ENCODE data around the gene RAB25. TPM values are rescaled to one million over a fixed set of nuclear protein-coding genes. Genes with fewer than 3 reads are reported as not detected.
A peak's percentile ranks its signal among the peaks of the same experiment; 100 is the strongest.

Gene RAB25
- polyA plus RNA-seq, 2 donors = 470 to 576 TPM

- peaks cover 37 to 40% of the 10 kb centered on the region in 2 donors for H3K4me1 ChIP-seq (ENCODE audit: control insufficient read depth in 2 of 2, insufficient read depth in 2 of 2, low read length in 1 of 2)
- no peak overlapping the region for H3K4me3 ChIP-seq (ENCODE audit: low read depth in 1 of 2, low read length in 2 of 2)
- 17 to 26% methylated on average over 15 of the region's 15 CpGs for WGBS, 2 donors
Observed at GRCh38 chr1:156104065-156104810, 43.3 kb downstream of the RAB25 start.

DNA sequence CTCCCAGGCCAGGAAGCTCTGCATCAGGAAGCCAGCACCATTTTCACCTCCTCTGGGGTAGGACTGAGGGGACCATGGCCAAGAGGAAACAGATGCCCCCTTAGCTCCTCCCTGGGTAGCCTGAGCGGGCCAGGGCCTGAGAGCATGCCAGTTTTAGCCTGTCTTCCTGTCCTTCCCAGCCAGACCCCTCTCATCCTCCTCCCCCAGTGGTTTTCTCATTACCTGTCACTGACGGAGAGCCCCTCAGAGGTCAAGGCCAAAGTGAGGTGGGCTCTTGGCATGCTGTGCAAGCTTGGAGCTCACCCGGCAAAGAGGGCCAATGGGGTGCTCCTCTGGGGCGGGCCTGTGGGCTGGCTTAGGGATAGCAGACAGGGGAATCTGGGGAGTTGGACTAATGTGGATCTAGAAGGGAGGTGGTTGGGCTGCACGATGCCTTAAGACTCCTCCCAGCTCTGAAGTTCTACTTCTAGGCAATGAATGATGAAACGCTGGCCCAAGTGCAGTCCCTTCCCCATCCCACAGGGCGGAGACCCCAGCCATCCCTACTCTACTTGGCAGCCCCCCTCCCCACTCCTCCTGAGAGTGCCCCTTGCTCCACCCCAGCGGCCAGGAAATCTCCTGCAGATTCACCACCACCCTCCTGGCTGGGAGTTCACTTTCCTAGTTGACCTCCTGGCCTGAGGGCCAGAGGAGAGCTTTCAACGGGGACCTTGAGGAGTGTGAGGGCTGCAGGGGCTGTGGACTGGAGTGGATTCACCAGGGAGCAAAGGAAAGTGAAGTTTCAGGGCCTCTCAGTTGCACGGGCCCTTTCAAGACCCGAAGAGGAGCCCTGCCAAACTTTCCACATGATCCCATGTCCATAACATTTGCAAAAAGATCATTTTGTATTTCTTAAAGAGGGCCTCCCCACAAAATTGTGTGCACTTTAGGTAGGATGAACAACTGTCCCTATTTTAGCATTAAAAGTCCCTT is 44.2 kb downstream of the RAB25 start:
- Histone ChIP-seq H3K36me3 (ENCODE audit: control insufficient read depth in 2 of 2, insufficient read depth in 2 of 2, low read length in 1 of 2) (no peaks in the 10 kb centered on the region), H3K4me1 (ENCODE audit: control insufficient read depth in 2 of 2, insufficient read depth in 2 of 2, low read length in 1 of 2) (peaks cover 37 to 40% of the 10 kb centered on the region in 2 donors), H3K27ac (ENCODE audit: low read depth in 2 of 2, low read length in 1 of 2) (peak overlapping the region; percentile 90 to 99), H3K27me3 (ENCODE audit: control insufficient read depth in 1 of 2, insufficient read depth in 2 of 2, low read length in 2 of 2) (no peaks in the 10 kb centered on the region), H3K4me3 (ENCODE audit: low read depth in 1 of 2, low read length in 2 of 2) (no peak overlapping the region), H3K9me3 (ENCODE audit: control insufficient read depth in 2 of 2, insufficient read depth in 1 of 2, low read depth in 1 of 2, low read length in 1 of 2) (no peaks in the 10 kb centered on the region)
- 19 to 38% methylated on average over 11 of the region's 11 CpGs for WGBS, 2 donors

More at GRCh38 chr1:156104065-156104810, 43.3 kb downstream of the RAB25 start:
- Histone ChIP-seq H3K27ac (ENCODE audit: low read depth in 2 of 2, low read length in 1 of 2) (peak overlapping the region; percentile 90 to 99), H3K9me3 (ENCODE audit: control insufficient read depth in 2 of 2, insufficient read depth in 1 of 2, low read depth in 1 of 2, low read length in 1 of 2) (no peaks in the 10 kb centered on the region), H3K27me3 (ENCODE audit: control insufficient read depth in 1 of 2, insufficient read depth in 2 of 2, low read length in 2 of 2) (no peaks in the 10 kb centered on the region), H3K36me3 (ENCODE audit: control insufficient read depth in 2 of 2, insufficient read depth in 2 of 2, low read length in 1 of 2) (no peaks in the 10 kb centered on the region)

DNA sequence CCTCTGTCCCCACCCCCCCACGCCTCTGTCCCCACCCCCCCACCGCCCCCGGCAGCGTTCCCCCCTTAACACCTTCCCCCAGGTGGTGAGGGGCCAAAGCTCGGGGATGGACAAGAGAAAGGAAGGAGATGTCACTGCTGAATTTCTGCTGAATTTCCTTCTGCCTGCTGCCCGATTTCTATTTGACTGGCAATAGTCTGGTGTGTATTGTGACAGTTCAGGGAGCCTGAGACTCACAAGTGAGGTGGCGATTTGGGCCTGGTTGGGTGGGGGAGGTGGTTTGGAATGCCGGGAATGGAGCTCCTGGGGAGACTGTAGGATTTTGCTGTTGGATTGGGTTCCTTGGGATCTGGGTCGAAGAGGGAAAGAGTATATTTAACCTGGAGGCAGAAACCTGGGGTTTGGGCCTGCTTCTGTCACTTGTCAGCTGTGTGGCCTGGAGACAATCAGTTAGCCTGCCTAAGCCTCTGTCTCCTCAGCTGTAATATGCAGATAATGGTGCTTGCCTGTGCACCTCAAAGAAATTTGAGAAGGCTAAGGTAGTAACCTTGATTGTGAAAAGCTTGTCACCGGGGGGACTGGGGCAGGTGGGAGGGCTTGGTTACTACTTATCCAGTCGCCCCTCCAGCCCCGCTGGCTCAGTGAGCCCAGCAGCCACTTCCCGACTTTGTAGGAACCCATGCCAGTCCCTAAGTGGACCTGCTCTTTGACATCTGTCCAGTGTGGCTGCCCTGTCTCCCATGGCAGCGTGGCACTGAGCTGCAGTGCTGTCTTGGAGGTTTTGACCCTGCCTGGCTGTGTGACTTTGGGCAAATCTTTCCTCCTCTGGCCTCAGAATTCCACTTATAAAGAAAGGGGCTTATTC is 45.9 kb downstream of the RAB25 start:
- Histone ChIP-seq H3K9me3 (ENCODE audit: control insufficient read depth in 2 of 2, insufficient read depth in 1 of 2, low read depth in 1 of 2, low read length in 1 of 2) (no peaks in the 10 kb centered on the region), H3K36me3 (ENCODE audit: control insufficient read depth in 2 of 2, insufficient read depth in 2 of 2, low read length in 1 of 2) (no peaks in the 10 kb centered on the region), H3K27me3 (ENCODE audit: control insufficient read depth in 1 of 2, insufficient read depth in 2 of 2, low read length in 2 of 2) (no peaks in the 10 kb centered on the region), H3K4me1 (ENCODE audit: control insufficient read depth in 2 of 2, insufficient read depth in 2 of 2, low read length in 1 of 2) (peaks cover 32 to 37% of the 10 kb centered on the region in 2 donors), H3K27ac (ENCODE audit: low read depth in 2 of 2, low read length in 1 of 2) (peak overlapping the region; percentile 90 to 99), H3K4me3 (ENCODE audit: low read depth in 1 of 2, low read length in 2 of 2) (peak overlapping the region in 1 of 2 donors; percentile 38)
- 29 to 32% methylated on average over 14 of the region's 14 CpGs for WGBS, 2 donors

DNA sequence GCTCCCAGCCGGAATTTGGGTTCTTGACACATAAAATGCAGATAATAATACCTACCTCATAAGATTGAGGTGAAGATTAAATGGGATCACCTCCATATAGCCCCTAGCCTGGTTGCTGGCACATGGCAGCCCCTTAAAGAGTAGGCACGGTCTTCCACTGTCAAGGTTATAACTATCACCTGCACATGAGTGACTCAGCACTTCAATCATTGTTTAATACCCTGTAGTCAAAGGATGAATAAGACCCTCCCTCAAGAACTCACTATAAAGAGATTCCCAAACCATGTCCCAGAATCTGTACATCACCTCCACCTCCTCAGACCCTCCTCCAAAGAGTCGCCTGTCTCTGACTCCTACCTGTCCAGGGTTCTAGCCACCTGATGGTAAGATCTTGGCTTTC is 47.1 kb downstream of the RAB25 start:
- no peaks in the 10 kb centered on the region for H3K27me3 ChIP-seq (ENCODE audit: control insufficient read depth in 1 of 2, insufficient read depth in 2 of 2, low read length in 2 of 2)
- H3K27ac ChIP-seq (ENCODE audit: low read depth in 2 of 2, low read length in 1 of 2) = no peak overlapping the region
- WGBS, 2 donors = 68 to 74% methylated on average over 3 of the region's 3 CpGs
- H3K4me3 ChIP-seq (ENCODE audit: low read depth in 1 of 2, low read length in 2 of 2) = no peak overlapping the region
- H3K36me3 ChIP-seq (ENCODE audit: control insufficient read depth in 2 of 2, insufficient read depth in 2 of 2, low read length in 1 of 2) = no peaks in the 10 kb centered on the region
- peaks cover 23 to 26% of the 10 kb centered on the region in 2 donors for H3K4me1 ChIP-seq (ENCODE audit: control insufficient read depth in 2 of 2, insufficient read depth in 2 of 2, low read length in 1 of 2)
- H3K9me3 ChIP-seq (ENCODE audit: control insufficient read depth in 2 of 2, insufficient read depth in 1 of 2, low read depth in 1 of 2, low read length in 1 of 2) = no peaks in the 10 kb centered on the region

- peak overlapping the region; percentile 32 to 61 for H3K27ac ChIP-seq (ENCODE audit: low read depth in 2 of 2, low read length in 1 of 2)
- H3K9me3 ChIP-seq (ENCODE audit: control insufficient read depth in 2 of 2, insufficient read depth in 1 of 2, low read depth in 1 of 2, low read length in 1 of 2) = no peaks in the 10 kb centered on the region
- H3K4me3 ChIP-seq (ENCODE audit: low read depth in 1 of 2, low read length in 2 of 2) = no peak overlapping the region
- peaks cover 20% of the 10 kb centered on the region in 2 donors for H3K4me1 ChIP-seq (ENCODE audit: control insufficient read depth in 2 of 2, insufficient read depth in 2 of 2, low read length in 1 of 2)
- no peaks in the 10 kb centered on the region for H3K27me3 ChIP-seq (ENCODE audit: control insufficient read depth in 1 of 2, insufficient read depth in 2 of 2, low read length in 2 of 2)
- H3K36me3 ChIP-seq (ENCODE audit: control insufficient read depth in 2 of 2, insufficient read depth in 2 of 2, low read length in 1 of 2) = no peaks in the 10 kb centered on the region
- WGBS, 2 donors = 84 to 86% methylated on average over 6 of the region's 6 CpGs
Observed at GRCh38 chr1:156108664-156109241, 47.8 kb downstream of the RAB25 start.

DNA sequence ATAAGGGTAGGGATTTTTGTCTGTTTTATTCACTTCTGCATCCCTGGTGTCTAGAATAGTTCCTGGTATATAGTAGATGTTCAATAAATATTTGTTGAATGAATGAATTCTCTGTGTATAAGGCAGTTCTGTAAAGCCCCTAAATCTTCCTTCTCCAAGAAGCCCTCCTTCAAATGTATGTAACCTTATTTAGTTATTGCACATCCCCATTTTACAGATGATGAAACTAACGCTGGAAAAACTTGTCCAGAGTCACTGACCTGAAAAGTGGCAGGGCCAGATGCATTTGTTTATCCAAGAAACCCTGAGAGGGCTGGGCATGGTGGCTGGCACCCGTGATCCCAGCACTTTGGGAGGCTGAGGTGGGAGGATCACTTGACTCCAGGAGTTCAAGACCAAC is 49.3 kb downstream of the RAB25 start:
- WGBS, 2 donors = 75 to 77% methylated on average over 2 of the region's 2 CpGs
- Histone ChIP-seq H3K36me3 (ENCODE audit: control insufficient read depth in 2 of 2, insufficient read depth in 2 of 2, low read length in 1 of 2) (no peaks in the 10 kb centered on the region), H3K27ac (ENCODE audit: low read depth in 2 of 2, low read length in 1 of 2) (no peak overlapping the region), H3K4me3 (ENCODE audit: low read depth in 1 of 2, low read length in 2 of 2) (no peak overlapping the region), H3K9me3 (ENCODE audit: control insufficient read depth in 2 of 2, insufficient read depth in 1 of 2, low read depth in 1 of 2, low read length in 1 of 2) (no peaks in the 10 kb centered on the region), H3K27me3 (ENCODE audit: control insufficient read depth in 1 of 2, insufficient read depth in 2 of 2, low read length in 2 of 2) (no peaks in the 10 kb centered on the region), H3K4me1 (ENCODE audit: control insufficient read depth in 2 of 2, insufficient read depth in 2 of 2, low read length in 1 of 2) (peaks cover 6 to 9% of the 10 kb centered on the region in 2 donors)

DNA sequence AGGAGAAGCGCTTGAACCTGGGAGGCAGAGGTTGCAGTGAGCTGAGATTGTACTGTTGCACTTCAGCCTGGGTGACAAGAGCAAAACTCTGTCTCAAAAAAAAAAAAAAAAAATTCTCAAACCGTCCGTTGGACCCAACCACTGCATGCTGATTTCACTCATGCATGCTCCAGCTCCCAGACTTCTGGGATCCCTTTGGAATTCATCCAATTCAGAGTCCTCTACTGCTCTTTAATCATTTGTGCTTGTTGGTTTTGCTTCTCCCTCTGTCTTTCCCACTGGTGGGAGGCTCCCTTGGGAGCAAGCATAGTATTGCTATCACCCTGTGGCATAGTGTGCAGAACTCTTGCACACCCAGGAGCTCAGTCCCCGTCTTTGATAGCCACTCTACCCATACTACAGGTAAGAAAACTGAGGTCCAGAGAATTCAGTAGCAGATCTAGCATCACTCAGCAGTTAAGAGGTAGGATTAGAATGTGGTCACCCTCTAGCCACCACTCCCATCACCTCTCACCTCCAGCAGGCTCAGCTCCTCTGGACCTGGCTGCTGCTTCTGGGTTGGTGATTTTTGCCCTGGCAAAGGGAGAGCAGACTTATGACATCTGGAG is 50.5 kb downstream of the RAB25 start:
- H3K4me3 ChIP-seq (ENCODE audit: low read depth in 1 of 2, low read length in 2 of 2) = no peak overlapping the region
- no peaks in the 10 kb centered on the region for H3K36me3 ChIP-seq (ENCODE audit: control insufficient read depth in 2 of 2, insufficient read depth in 2 of 2, low read length in 1 of 2)
- H3K27me3 ChIP-seq (ENCODE audit: control insufficient read depth in 1 of 2, insufficient read depth in 2 of 2, low read length in 2 of 2) = no peaks in the 10 kb centered on the region
- WGBS, 2 donors = 58 to 62% methylated on average over 4 of the region's 4 CpGs
- H3K4me1 ChIP-seq (ENCODE audit: control insufficient read depth in 2 of 2, insufficient read depth in 2 of 2, low read length in 1 of 2) = peaks cover 3 to 6% of the 10 kb centered on the region in 2 donors
- no peaks in the 10 kb centered on the region for H3K9me3 ChIP-seq (ENCODE audit: control insufficient read depth in 2 of 2, insufficient read depth in 1 of 2, low read depth in 1 of 2, low read length in 1 of 2)
- no peak overlapping the region for H3K27ac ChIP-seq (ENCODE audit: low read depth in 2 of 2, low read length in 1 of 2)

DNA sequence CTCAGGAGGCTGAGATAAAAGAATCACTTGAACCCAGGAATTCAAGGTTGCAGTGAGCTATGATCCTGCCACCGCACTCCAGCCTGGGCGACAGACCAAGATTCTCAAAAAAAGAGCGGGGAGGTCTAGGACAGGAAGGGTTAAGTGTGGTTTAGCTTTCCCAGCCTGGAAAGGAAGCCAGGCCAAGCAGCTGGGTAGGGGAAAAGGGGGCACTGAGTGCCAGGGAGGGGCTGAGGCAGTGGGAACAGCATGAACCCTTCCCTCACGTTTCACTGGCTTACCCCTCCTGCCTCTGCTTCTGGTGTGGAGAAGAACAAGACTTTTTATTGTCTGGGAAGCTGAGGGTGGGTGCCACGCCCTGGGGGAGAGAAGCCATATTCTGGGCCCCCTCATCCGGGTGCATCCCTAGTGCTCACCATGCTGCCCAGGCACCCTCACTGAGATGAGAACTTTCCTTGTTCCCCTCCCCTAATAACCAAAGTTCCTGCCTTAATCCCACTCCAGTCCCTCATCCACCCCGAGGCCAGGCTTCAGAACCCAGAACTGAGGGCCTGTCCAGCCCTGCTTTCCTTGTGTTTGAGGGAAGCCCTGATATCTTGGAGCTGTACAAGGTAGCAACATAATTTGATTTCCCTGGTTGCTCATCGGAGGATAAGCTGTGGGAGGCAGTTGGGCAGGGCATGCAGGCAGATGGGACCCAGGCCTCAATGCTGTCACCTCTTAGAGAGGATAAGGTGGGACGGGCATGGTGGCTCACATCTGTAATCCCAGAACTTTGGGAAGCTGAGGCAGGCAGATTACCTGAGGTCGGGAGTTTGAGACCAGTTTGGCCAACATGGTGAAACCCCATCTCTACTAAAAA is 51.5 kb downstream of the RAB25 start:
- H3K36me3 ChIP-seq (ENCODE audit: control insufficient read depth in 2 of 2, insufficient read depth in 2 of 2, low read length in 1 of 2) = no peaks in the 10 kb centered on the region
- no peaks in the 10 kb centered on the region for H3K27me3 ChIP-seq (ENCODE audit: control insufficient read depth in 1 of 2, insufficient read depth in 2 of 2, low read length in 2 of 2)
- no peaks in the 10 kb centered on the region for H3K9me3 ChIP-seq (ENCODE audit: control insufficient read depth in 2 of 2, insufficient read depth in 1 of 2, low read depth in 1 of 2, low read length in 1 of 2)
- no peak overlapping the region for H3K4me3 ChIP-seq (ENCODE audit: low read depth in 1 of 2, low read length in 2 of 2)
- WGBS, 2 donors = 61% methylated on average over 10 of the region's 10 CpGs
- H3K4me1 ChIP-seq (ENCODE audit: control insufficient read depth in 2 of 2, insufficient read depth in 2 of 2, low read length in 1 of 2) = peaks cover 0 to 6% of the 10 kb centered on the region in 2 donors
- peak overlapping the region; percentile 34 to 78 for H3K27ac ChIP-seq (ENCODE audit: low read depth in 2 of 2, low read length in 1 of 2)

Measured in esophagus (tissue), 2 donors.